Measurements from ENCODE around the gene TBC1D4.

TBC1D4 gene

DNA sequence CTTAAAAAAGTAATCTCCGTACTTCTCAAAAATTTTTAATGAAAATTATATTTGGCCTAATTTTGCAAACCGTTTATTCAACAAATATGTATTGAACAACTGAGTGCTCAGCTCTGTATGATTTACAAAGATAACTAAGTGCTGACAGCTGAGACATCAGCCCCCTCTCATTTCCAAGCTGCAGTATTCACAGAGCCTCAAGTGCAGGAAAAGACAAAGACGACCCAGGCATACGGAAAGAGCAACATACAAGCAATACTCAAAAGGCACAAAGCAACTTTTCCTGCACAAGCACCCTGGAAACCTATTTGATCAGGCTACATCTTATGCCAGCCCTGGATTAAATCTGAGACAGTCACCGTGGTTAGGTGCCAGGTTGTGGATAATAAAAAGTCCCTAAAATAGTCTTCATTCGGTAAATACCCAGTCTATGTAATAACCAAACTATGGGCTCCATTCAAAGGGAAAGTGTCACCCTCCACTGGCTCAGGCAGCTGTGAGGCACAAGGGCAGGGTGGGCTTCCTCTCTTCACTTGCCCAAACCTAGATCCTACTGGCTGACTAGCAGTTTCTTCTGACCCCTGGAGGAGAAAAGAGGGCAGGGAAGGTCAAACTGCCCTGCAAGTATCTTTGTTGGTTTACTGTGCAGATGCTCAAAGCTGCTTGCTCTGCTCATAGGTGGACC lies 65.5 kb downstream of the TBC1D4 start:
- no peaks in the 10 kb centered on the region for H3K36me3 ChIP-seq (ENCODE audit: insufficient read depth, low read length)
- TF ChIP-seq POLR2AphosphoS5 (IDR thresholded peaks at IDR 0.05; ENCODE audit: borderline replicate concordance, low read depth, low read length) (no peak), FOXP2 (optimal IDR thresholded peaks at IDR 0.05; ENCODE audit: control extremely low read depth, extremely low read length, insufficient read depth) (no peak), EZH2 (IDR thresholded peaks at IDR 0.05) (no peak)
- no peak for DNase-seq (ENCODE audit: low read depth, low spot score)
- H3K27ac ChIP-seq, result peak overlapping the region; percentile 79; the same call in 1 of the 2 replicates
- no peak overlapping the region for H3K9ac ChIP-seq (ENCODE audit: insufficient read length)
- H3K9me3 ChIP-seq (ENCODE audit: low read depth, low read length), result no peaks in the 10 kb centered on the region
- no peak overlapping the region for H3K4me3 ChIP-seq

DNA sequence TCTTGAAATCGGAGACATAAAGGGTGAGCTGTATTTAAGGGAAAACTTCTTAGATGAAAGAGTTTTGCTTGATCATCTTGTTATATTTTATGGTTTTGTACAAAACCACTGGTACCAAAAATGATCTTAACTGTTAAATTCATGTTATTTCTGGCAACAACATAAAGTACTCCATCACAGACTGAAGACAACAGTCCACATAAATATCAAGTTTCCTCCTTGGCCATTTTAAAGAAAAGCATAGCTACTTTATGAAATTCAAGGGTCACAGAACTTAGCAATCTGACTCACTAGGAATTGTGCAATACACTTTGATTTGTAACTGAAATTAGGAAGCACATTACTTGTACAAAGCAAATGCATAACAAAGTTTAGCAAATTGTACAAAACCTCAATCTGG lies 66.3 kb downstream of the TBC1D4 start:
- no peak overlapping the region for H3K4me3 ChIP-seq
- peak overlapping the region; percentile 79; the same call in 1 of the 2 replicates for H3K27ac ChIP-seq
- no peaks in the 10 kb centered on the region for H3K9me3 ChIP-seq (ENCODE audit: low read depth, low read length)
- TF ChIP-seq FOXP2 (optimal IDR thresholded peaks at IDR 0.05; ENCODE audit: control extremely low read depth, extremely low read length, insufficient read depth) (no peak), EZH2 (IDR thresholded peaks at IDR 0.05) (no peak), POLR2AphosphoS5 (IDR thresholded peaks at IDR 0.05; ENCODE audit: borderline replicate concordance, low read depth, low read length) (no peak)
- H3K36me3 ChIP-seq (ENCODE audit: insufficient read depth, low read length), result no peaks in the 10 kb centered on the region
- no peak for DNase-seq (ENCODE audit: low read depth, low spot score)
- H3K9ac ChIP-seq (ENCODE audit: insufficient read length), result no peak overlapping the region

DNA sequence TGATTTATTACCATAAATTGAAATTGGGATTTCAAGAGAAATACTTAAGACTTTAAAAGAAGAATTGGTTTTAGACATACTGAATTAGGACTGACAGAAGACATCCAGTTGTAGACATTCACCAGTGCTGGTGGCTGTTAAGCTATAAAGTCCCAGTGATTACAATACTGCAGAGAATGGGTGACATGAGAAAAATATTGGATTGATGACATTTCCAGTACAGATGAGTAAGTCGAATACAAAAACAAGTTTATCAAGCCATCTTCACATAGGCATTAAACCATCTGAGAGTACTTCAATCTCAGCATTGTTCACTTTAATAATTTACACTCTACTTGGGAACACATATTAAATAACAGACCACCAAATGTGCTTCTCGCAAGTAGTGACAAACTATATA lies 66.8 kb downstream of the TBC1D4 start:
- H3K36me3 ChIP-seq (ENCODE audit: insufficient read depth, low read length), result no peaks in the 10 kb centered on the region
- no peak overlapping the region for H3K9ac ChIP-seq (ENCODE audit: insufficient read length)
- no peak overlapping the region for H3K4me3 ChIP-seq
- H3K27ac ChIP-seq, result peak overlapping the region; percentile 79; the same call in 1 of the 2 replicates
- DNase-seq (ENCODE audit: low read depth, low spot score), result no peak
- no peak for TF ChIP-seq POLR2AphosphoS5 (IDR thresholded peaks at IDR 0.05; ENCODE audit: borderline replicate concordance, low read depth, low read length)
- no peak for TF ChIP-seq FOXP2 (optimal IDR thresholded peaks at IDR 0.05; ENCODE audit: control extremely low read depth, extremely low read length, insufficient read depth)
- TF ChIP-seq EZH2 (IDR thresholded peaks at IDR 0.05), result no peak
- no peaks in the 10 kb centered on the region for H3K9me3 ChIP-seq (ENCODE audit: low read depth, low read length)

DNA sequence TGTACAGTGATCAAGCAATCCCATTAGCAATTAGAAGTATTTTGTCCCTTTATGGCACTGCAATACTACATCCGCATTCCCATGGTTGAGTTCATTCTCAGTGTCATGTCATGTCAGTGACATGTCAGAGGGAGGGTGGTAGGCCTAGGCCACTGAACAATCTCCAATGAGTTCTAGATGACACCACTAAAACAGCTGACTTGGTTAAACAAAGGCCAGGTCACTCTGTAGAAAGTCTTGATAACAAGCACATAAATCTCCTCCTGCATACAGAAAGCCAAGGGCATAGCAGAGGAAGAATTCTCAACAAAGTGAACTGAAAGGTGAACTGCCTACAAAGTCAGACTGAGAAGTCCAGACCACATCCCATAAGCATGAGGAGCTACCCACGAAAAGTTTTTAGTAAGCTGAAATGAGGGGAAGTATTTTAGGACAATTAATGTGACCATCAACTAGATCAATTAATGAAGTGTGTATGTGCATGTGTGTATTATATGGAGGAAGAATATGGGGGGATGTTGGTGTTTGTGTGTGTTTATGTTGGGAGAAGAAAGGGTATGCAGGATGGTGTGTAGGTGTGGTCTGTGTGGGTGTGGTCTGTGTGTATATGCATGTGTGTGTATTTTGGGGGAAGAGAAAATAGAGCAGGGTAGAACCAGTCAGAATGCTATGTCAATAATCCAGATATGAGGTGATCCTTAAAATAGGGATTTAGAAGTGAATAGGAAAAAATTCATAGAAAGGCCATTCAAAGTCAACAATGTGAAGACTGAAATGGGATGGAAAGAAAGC lies 67.7 kb downstream of the TBC1D4 start:
- no peak for DNase-seq (ENCODE audit: low read depth, low spot score)
- Histone ChIP-seq H3K9ac (ENCODE audit: insufficient read length) (no peak overlapping the region), H3K36me3 (ENCODE audit: insufficient read depth, low read length) (no peaks in the 10 kb centered on the region), H3K27ac (no peak overlapping the region), H3K9me3 (ENCODE audit: low read depth, low read length) (no peaks in the 10 kb centered on the region), H3K4me3 (no peak overlapping the region)
- no peak for TF ChIP-seq POLR2AphosphoS5 (IDR thresholded peaks at IDR 0.05; ENCODE audit: borderline replicate concordance, low read depth, low read length)
- TF ChIP-seq EZH2 (IDR thresholded peaks at IDR 0.05), result no peak
- TF ChIP-seq FOXP2 (optimal IDR thresholded peaks at IDR 0.05; ENCODE audit: control extremely low read depth, extremely low read length, insufficient read depth), result no peak

- no peaks in the 10 kb centered on the region for H3K9me3 ChIP-seq (ENCODE audit: low read depth, low read length)
- DNase-seq (ENCODE audit: low read depth, low spot score), result no peak
- no peaks in the 10 kb centered on the region for H3K36me3 ChIP-seq (ENCODE audit: insufficient read depth, low read length)
- H3K27ac ChIP-seq, result no peak overlapping the region
- TF ChIP-seq EZH2 (IDR thresholded peaks at IDR 0.05) (no peak), POLR2AphosphoS5 (IDR thresholded peaks at IDR 0.05; ENCODE audit: borderline replicate concordance, low read depth, low read length) (no peak), FOXP2 (optimal IDR thresholded peaks at IDR 0.05; ENCODE audit: control extremely low read depth, extremely low read length, insufficient read depth) (no peak)
- H3K4me3 ChIP-seq, result no peak overlapping the region
- no peak overlapping the region for H3K9ac ChIP-seq (ENCODE audit: insufficient read length)
These were observed 69.9 kb downstream of the TBC1D4 start for GRCh38 chr13:75411924-75412537.

DNA sequence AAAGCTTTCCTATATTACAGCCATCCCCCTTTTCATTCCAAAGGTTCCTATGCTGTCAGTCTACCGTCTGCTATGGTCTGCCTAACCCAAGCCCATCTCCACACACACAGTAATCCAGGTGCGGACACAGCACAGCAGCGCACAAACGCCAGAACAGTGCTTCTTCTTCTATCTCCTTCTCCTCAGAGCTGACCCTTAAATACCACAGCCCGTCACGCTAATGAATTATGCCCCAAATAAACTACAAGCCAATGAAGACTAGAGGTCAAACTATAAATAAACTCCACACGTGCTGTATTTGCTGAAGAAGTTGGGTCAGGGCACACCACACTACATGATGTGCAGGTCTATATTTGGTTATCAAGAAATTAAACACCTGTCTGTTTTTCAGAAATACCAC lies 71.8 kb downstream of the TBC1D4 start:
- TF ChIP-seq FOXP2 (optimal IDR thresholded peaks at IDR 0.05; ENCODE audit: control extremely low read depth, extremely low read length, insufficient read depth) (no peak), POLR2AphosphoS5 (IDR thresholded peaks at IDR 0.05; ENCODE audit: borderline replicate concordance, low read depth, low read length) (no peak), EZH2 (IDR thresholded peaks at IDR 0.05) (no peak)
- Histone ChIP-seq H3K36me3 (ENCODE audit: insufficient read depth, low read length) (no peaks in the 10 kb centered on the region), H3K9me3 (ENCODE audit: low read depth, low read length) (no peaks in the 10 kb centered on the region), H3K9ac (ENCODE audit: insufficient read length) (no peak overlapping the region), H3K4me3 (no peak overlapping the region), H3K27ac (no peak overlapping the region)
- DNase-seq (ENCODE audit: low read depth, low spot score), result no peak

- no peak overlapping the region for H3K27ac ChIP-seq
- no peak overlapping the region for H3K4me3 ChIP-seq
- DNase-seq (ENCODE audit: low read depth, low spot score), result no peak
- H3K9ac ChIP-seq (ENCODE audit: insufficient read length), result no peak overlapping the region
- no peaks in the 10 kb centered on the region for H3K36me3 ChIP-seq (ENCODE audit: insufficient read depth, low read length)
- no peaks in the 10 kb centered on the region for H3K9me3 ChIP-seq (ENCODE audit: low read depth, low read length)
- no peak for TF ChIP-seq POLR2AphosphoS5 (IDR thresholded peaks at IDR 0.05; ENCODE audit: borderline replicate concordance, low read depth, low read length)
- no peak for TF ChIP-seq FOXP2 (optimal IDR thresholded peaks at IDR 0.05; ENCODE audit: control extremely low read depth, extremely low read length, insufficient read depth)
- no peak for TF ChIP-seq EZH2 (IDR thresholded peaks at IDR 0.05)
These were observed 74.0 kb downstream of the TBC1D4 start for GRCh38 chr13:75407998-75408397.

GRCh38 chr13:75407473-75407872 lies 74.5 kb downstream of the TBC1D4 start:
- Histone ChIP-seq H3K9ac (ENCODE audit: insufficient read length) (no peak overlapping the region), H3K9me3 (ENCODE audit: low read depth, low read length) (no peaks in the 10 kb centered on the region), H3K27ac (no peak overlapping the region), H3K36me3 (ENCODE audit: insufficient read depth, low read length) (no peaks in the 10 kb centered on the region), H3K4me3 (no peak overlapping the region)
- DNase-seq (ENCODE audit: low read depth, low spot score), result no peak
- TF ChIP-seq FOXP2 (optimal IDR thresholded peaks at IDR 0.05; ENCODE audit: control extremely low read depth, extremely low read length, insufficient read depth), result no peak

Measured in SK-N-MC (cell line).